Cardiac muscle cell (in vitro differentiated cells and primary cell): ENCODE data around the gene MTA2. TPM values are rescaled to one million over a fixed set of nuclear protein-coding genes. Genes with fewer than 3 reads are reported as not detected.

Experiments
- DNase-seq, 2 donors: peaks; one replicate each; pipeline versions ENCODE4 v3.0.0 to v3.0.0-alpha.2; 2010 to 2017; ENCODE audit warnings: low read depth in 1 of 2, low spot score in 1 of 2
- H3K27ac ChIP-seq: fragments of 200-600 bp; sonication (generic); 2 replicates; pipeline ENCODE4 v1.5.1; 2016
- H3K27me3 ChIP-seq: fragments of 200-600 bp; sonication (generic); 2 replicates; pipeline ENCODE4 v1.6.0; 2016; ENCODE audit warnings: control low read depth
- H3K36me3 ChIP-seq: fragments of 200-600 bp; sonication (generic); 2 replicates; pipeline ENCODE4 v1.5.1; 2016; ENCODE audit warnings: control low read depth
- H3K4me1 ChIP-seq: fragments of 200-600 bp; sonication (generic); 2 replicates; pipeline ENCODE4 v1.8.1; 2017; ENCODE audit warnings: low read depth, mild to moderate bottlenecking, mixed run types
- H3K4me3 ChIP-seq: fragments of 200-600 bp; sonication (generic); 2 replicates; pipeline ENCODE4 v1.5.1; 2016; ENCODE audit warnings: mild to moderate bottlenecking
- H3K9me3 ChIP-seq: fragments of 200-600 bp; sonication (generic); 2 replicates; pipeline ENCODE4 v1.5.1; 2017; ENCODE audit warnings: low read depth, mild to moderate bottlenecking, control low read depth
- CTCF ChIP-seq: IDR thresholded peaks from 2 replicates; pipeline ENCODE4 v1.5.1; 2012; ENCODE audit warnings: low read depth, mild to moderate bottlenecking, low read length
- polyA plus RNA-seq: library from polyadenylated mRNA; unstranded; fragments of >200 nt; fragmentation: Nextera tagmentation; extraction: Ambion mirVana; gene quantifications from 2 replicates; pipeline ENCODE4 v1.2.1, GENCODE V29; 2016
- total RNA-seq: library from RNA; depleted of rRNA; stranded (reverse); fragments of >200 nt; gene quantifications from 2 replicates; pipeline ENCODE4 v1.2.3, GENCODE V29; 2016

MTA2 gene
- total and polyA plus RNA-seq, 2 experiments from 2014 or later = 22.9 to 108 TPM

- H3K27ac ChIP-seq = peak overlapping the region; percentile 59
- no peak for DNase-seq
- peaks cover 6% of the 10 kb centered on the region for H3K4me1 ChIP-seq
- H3K36me3 ChIP-seq = no peaks in the 10 kb centered on the region
- H3K27me3 ChIP-seq = no peaks in the 10 kb centered on the region
- peak overlapping the region; percentile 55 for H3K4me3 ChIP-seq
- H3K9me3 ChIP-seq = no peaks in the 10 kb centered on the region
- TF ChIP-seq CTCF = no peak
Observed at GRCh38 chr11:62610814-62611704, 9.4 kb upstream of the MTA2 start.

- Histone ChIP-seq H3K4me3 (no peak overlapping the region), H3K4me1 (peaks cover 6% of the 10 kb centered on the region), H3K27me3 (no peaks in the 10 kb centered on the region), H3K9me3 (no peaks in the 10 kb centered on the region), H3K36me3 (no peaks in the 10 kb centered on the region), H3K27ac (no peak overlapping the region)
- no peak for DNase-seq
- TF ChIP-seq CTCF = no peak
Observed at GRCh38 chr11:62610403-62610802, 8.7 kb upstream of the MTA2 start.

GRCh38 chr11:62608776-62609175 is 7.1 kb upstream of the MTA2 start:
- Histone ChIP-seq H3K4me1 (peaks cover 8% of the 10 kb centered on the region), H3K27me3 (no peaks in the 10 kb centered on the region), H3K4me3 (no peak overlapping the region), H3K36me3 (no peaks in the 10 kb centered on the region), H3K9me3 (no peaks in the 10 kb centered on the region), H3K27ac (no peak overlapping the region)
- DNase-seq = no peak
- no peak for TF ChIP-seq CTCF

- H3K27ac ChIP-seq = no peak overlapping the region
- peaks cover 8% of the 10 kb centered on the region for H3K4me1 ChIP-seq
- no peak overlapping the region for H3K4me3 ChIP-seq
- TF ChIP-seq CTCF = no peak
- H3K9me3 ChIP-seq = no peaks in the 10 kb centered on the region
- no peaks in the 10 kb centered on the region for H3K27me3 ChIP-seq
- no peaks in the 10 kb centered on the region for H3K36me3 ChIP-seq
- no peak for DNase-seq
Observed at GRCh38 chr11:62607714-62608113, 6.0 kb upstream of the MTA2 start.

- DNase-seq = no peak
- Histone ChIP-seq H3K9me3 (no peaks in the 10 kb centered on the region), H3K4me1 (peaks cover 8% of the 10 kb centered on the region), H3K27me3 (no peaks in the 10 kb centered on the region), H3K4me3 (no peak overlapping the region), H3K36me3 (no peaks in the 10 kb centered on the region), H3K27ac (no peak overlapping the region)
- TF ChIP-seq CTCF = no peak
Observed at GRCh38 chr11:62605902-62606301, 4.2 kb upstream of the MTA2 start.
